ENCODE results near the gene CASZ1. TPM values are rescaled to one million over a fixed set of nuclear protein-coding genes. Genes with fewer than 3 reads are reported as not detected.

Gene CASZ1
- total RNA-seq = 10 to 100 TPM; 13.1 to 33.7 (median 20.9) TPM

DNA sequence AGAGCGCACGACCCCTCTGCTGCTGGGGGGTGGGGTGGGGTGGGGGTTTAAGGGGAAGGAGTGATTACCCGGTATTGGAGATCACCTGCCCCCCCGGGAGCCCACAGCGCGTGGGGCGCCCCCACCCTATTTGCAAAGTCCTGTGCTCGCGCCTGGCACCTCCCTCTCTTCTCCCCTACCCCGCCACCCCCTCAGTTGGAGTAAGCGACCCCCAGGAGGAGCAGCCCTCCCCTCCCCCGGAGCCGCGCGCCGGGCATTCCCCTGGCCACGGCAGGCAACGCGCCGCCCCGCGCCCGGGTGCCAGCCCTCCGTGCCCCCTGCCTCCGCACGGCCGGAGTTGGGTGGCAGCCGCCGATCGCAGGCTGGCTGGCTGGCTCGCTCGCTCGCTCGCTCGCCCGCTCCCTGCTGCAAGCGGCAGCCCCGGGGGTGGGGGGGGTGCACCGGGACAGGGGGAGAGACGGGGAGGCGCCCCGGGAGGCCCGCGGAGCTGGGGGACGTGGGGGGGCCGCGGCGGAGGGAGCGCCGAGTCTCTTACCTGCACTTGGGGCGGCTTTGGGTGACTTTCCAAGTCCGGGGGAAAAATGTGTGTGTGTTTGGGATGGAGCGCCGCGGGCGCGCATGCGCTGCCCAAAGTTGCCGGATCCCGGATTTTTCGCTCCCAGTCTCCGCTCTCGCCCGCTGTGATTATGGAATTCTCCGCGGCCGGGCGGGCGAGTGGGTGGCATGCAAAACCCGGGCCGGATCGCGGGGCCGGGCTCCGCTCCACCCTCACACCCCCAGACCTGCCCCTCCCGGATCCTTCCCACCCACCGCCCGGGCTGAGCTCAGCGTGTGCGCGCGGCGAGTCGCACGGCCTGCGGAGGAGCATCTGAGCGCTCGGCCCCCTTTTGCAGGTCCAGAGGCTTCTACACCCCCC lies at the start of gene CASZ1:
CASZ1 (minus strand) TSS at position 618 of the 916 bp plus-strand sequence. CDS start 102,757 bp downstream, outside the sequence.
- intact Hi-C loops (cut with DNase I) = loop anchor here (10.0 kb wide), 1 partner anchor 101 kb away; no protein-coding TSS in a partner anchor
- DNase-seq = no peak
- Histone ChIP-seq H3K36me3 (no peaks in the 10 kb centered on the region), H3K4me3 (peak within 1 kb of the TSS; percentile 77 to 88 (median 86)), H3K4me1 (peaks cover 6 to 58% (median 15%) of the 10 kb centered on the region in 3 donors), H3K9me3 (no peaks in the 10 kb centered on the region), H3K27me3 (peaks cover 0 to 95% (median 0%) of the 10 kb centered on the region in 4 donors), H3K27ac (peak within 1 kb of the TSS; percentile 85 to 93 (median 90))
- TF ChIP-seq, protein P1, sequence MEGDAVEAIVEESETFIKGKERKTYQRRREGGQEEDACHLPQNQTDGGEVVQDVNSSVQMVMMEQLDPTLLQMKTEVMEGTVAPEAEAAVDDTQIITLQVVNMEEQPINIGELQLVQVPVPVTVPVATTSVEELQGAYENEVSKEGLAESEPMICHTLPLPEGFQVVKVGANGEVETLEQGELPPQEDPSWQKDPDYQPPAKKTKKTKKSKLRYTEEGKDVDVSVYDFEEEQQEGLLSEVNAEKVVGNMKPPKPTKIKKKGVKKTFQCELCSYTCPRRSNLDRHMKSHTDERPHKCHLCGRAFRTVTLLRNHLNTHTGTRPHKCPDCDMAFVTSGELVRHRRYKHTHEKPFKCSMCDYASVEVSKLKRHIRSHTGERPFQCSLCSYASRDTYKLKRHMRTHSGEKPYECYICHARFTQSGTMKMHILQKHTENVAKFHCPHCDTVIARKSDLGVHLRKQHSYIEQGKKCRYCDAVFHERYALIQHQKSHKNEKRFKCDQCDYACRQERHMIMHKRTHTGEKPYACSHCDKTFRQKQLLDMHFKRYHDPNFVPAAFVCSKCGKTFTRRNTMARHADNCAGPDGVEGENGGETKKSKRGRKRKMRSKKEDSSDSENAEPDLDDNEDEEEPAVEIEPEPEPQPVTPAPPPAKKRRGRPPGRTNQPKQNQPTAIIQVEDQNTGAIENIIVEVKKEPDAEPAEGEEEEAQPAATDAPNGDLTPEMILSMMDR (IDR thresholded peaks at IDR 0.05) = peak in 1 of 6 experiments; percentile 32
- TF ChIP-seq POLR2A (IDR thresholded peaks at IDR 0.05) = peak in 2 of 4 donors; percentile 24 to 81
- WGBS, 2 donors = 0% methylated on average over 3 to 10 of the region's 88 CpGs

- no peak for DNase-seq
- Histone ChIP-seq H3K4me1 (peaks cover 0 to 4% (median 2%) of the 10 kb centered on the region in 3 donors), H3K4me3 (no peak overlapping the region), H3K36me3 (no peaks in the 10 kb centered on the region), H3K27me3 (peaks cover 0 to 6% (median 0%) of the 10 kb centered on the region in 4 donors), H3K27ac (no peak overlapping the region), H3K9me3 (peaks cover 0 to 17% (median 5%) of the 10 kb centered on the region in 3 donors)
- TF ChIP-seq, protein P1 (IDR thresholded peaks at IDR 0.05) = no peak
- TF ChIP-seq POLR2A (IDR thresholded peaks at IDR 0.05) = no peak
- intact Hi-C loops (cut with DNase I) = no loop called here
- WGBS, 2 donors = 77 to 92% methylated on average over 2 of the region's 2 CpGs
Measured at GRCh38 chr1:10843697-10844096, 47.3 kb upstream of the CASZ1 start.

DNA sequence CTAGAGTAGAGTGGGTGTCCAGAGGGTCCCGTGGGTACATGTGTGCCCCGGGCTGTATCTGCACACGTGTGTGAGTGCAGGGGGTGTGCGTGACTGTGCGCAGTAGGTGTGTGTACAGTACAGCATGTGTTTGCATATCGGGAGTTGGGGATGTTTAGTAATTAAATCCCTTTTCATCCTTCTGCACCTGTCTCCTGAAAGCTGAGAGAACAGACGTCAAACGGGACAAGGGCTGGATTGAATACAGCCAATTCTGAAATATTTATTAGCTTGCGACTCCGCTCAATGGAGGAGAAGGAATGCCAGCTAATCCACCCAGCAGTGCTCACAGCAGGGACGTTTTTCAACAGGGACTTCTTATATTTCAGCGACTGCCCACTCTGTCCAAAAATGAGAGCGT lies 44.7 kb upstream of the CASZ1 start:
- no peak for TF ChIP-seq POLR2A (IDR thresholded peaks at IDR 0.05)
- TF ChIP-seq, protein P1 (IDR thresholded peaks at IDR 0.05) = no peak
- Histone ChIP-seq H3K27me3 (peaks cover 0 to 28% (median 0%) of the 10 kb centered on the region in 4 donors), H3K27ac (no peak overlapping the region), H3K4me1 (peaks cover 0 to 6% (median under 1%) of the 10 kb centered on the region in 3 donors), H3K36me3 (no peaks in the 10 kb centered on the region), H3K9me3 (peaks cover 0 to 17% (median 5%) of the 10 kb centered on the region in 3 donors), H3K4me3 (no peak overlapping the region)
- DNase-seq = no peak
- 80 to 88% methylated on average over 13 of the region's 13 CpGs for WGBS, 2 donors
- intact Hi-C loops (cut with DNase I) = no loop called here

GRCh38 chr1:10839188-10839770 lies 42.8 kb upstream of the CASZ1 start:
- WGBS, 2 donors = 62 to 85% methylated on average over 6 to 7 of the region's 9 CpGs
- no peak for TF ChIP-seq POLR2A (IDR thresholded peaks at IDR 0.05)
- TF ChIP-seq, protein P1 (IDR thresholded peaks at IDR 0.05) = no peak
- Histone ChIP-seq H3K27me3 (peaks cover 0 to 43% (median 0%) of the 10 kb centered on the region in 4 donors), H3K4me1 (peaks cover 0 to 14% (median 6%) of the 10 kb centered on the region in 3 donors), H3K36me3 (no peaks in the 10 kb centered on the region), H3K27ac (no peak overlapping the region), H3K9me3 (peaks cover 0 to 12% (median 2%) of the 10 kb centered on the region in 3 donors), H3K4me3 (no peak overlapping the region)
- intact Hi-C loops (cut with DNase I) = no loop called here
- DNase-seq = no peak

Measured in esophagus squamous epithelium (tissue), 5 donors.